ENCODE data around the gene SPG21. TPM values are rescaled to one million over a fixed set of nuclear protein-coding genes. Genes with fewer than 3 reads are reported as not detected.

SPG21 gene
- total RNA-seq, 1 donor from 2014 or later = 101 TPM

DNA sequence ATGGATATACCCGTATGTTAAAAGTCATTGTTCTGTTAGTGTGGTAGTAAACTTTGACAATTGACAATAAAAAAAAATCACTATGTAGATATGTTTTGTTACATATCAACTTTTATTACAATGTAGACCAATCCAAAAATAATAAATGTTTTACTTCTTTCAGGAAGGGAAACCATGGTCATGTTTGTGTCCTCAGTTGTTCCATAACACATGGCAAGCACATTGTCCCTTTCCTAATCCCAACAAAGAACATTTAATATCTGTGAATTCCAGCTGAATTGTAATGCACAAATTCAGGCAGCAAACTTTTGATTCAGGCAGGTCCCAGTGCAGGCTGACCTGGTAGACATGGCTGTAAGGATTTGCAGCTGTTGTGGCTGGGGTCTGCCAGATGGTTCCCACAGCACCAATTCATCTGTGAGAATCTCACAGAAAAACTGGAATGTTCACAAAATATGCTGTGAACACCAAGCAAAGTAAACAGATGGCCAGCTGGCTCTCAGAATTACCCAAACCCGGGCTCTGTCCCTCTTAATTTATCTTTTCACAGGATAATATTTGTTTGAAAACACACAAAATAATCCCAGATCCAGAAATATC, 1.9 kb upstream of the SPG21 start:
- TF ChIP-seq, protein P1, sequence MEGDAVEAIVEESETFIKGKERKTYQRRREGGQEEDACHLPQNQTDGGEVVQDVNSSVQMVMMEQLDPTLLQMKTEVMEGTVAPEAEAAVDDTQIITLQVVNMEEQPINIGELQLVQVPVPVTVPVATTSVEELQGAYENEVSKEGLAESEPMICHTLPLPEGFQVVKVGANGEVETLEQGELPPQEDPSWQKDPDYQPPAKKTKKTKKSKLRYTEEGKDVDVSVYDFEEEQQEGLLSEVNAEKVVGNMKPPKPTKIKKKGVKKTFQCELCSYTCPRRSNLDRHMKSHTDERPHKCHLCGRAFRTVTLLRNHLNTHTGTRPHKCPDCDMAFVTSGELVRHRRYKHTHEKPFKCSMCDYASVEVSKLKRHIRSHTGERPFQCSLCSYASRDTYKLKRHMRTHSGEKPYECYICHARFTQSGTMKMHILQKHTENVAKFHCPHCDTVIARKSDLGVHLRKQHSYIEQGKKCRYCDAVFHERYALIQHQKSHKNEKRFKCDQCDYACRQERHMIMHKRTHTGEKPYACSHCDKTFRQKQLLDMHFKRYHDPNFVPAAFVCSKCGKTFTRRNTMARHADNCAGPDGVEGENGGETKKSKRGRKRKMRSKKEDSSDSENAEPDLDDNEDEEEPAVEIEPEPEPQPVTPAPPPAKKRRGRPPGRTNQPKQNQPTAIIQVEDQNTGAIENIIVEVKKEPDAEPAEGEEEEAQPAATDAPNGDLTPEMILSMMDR (IDR thresholded peaks at IDR 0.05; ENCODE audit: unreplicated experiment) = no peak
- peaks cover 5% of the 10 kb centered on the region for H3K36me3 Mint-ChIP-seq (ENCODE audit: insufficient read depth)
- H3K27ac Mint-ChIP-seq = no peak overlapping the region
- no peaks in the 10 kb centered on the region for H3K27me3 Mint-ChIP-seq
- no peaks in the 10 kb centered on the region for H3K9me3 Mint-ChIP-seq (ENCODE audit: low read depth)
- DNase-seq (ENCODE audit: low spot score, unreplicated experiment) = no peak
- peaks cover 18% of the 10 kb centered on the region for H3K4me1 Mint-ChIP-seq (ENCODE audit: low read depth)
- no peak overlapping the region for H3K4me3 Mint-ChIP-seq (ENCODE audit: low read depth)

DNA sequence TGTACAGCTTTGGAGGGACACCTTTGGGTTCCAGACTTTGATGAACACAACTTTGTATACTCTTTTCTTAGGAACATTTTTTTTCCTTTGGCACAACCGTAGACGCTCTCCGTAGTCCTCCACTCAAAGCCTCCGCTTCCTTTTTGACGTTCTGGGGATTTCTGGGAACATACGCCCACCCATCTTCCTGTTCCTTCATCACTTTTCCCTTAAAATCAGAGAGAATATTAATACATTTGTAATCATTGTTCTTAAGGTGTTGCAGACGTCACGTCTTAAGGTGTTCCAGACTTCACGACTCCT, 405 bp upstream of the SPG21 start:
- Mint-ChIP-seq H3K4me1 (ENCODE audit: low read depth) (peaks cover 19% of the 10 kb centered on the region), H3K27ac (peak overlapping the region; percentile 95), H3K9me3 (ENCODE audit: low read depth) (no peaks in the 10 kb centered on the region), H3K27me3 (no peaks in the 10 kb centered on the region), H3K36me3 (ENCODE audit: insufficient read depth) (peaks cover 8% of the 10 kb centered on the region), H3K4me3 (ENCODE audit: low read depth) (peak overlapping the region; percentile 98)
- DNase-seq (ENCODE audit: low spot score, unreplicated experiment) = no peak
- TF ChIP-seq, protein P1 (IDR thresholded peaks at IDR 0.05; ENCODE audit: unreplicated experiment) = no peak

DNA sequence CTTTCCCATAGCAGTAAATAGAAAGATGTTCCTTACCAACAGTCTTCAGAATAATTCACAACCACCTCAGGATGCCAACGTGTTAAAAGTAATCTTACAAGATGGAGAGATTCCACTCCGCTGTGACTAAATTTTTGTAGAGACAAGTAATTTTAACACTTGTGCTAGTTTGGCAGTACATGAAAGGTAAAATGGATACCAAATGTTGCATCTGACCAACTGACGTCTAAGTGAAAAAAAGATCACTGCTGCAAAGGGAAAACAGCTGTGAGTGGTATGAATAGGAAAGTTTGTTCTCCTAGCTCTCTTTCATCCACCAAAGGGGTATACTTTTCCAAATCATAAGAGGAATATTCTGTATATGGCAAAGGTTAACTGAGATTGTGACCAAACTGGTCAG, 2.6 kb downstream of the SPG21 start:
- H3K27ac Mint-ChIP-seq = no peak overlapping the region
- H3K27me3 Mint-ChIP-seq = no peaks in the 10 kb centered on the region

DNA sequence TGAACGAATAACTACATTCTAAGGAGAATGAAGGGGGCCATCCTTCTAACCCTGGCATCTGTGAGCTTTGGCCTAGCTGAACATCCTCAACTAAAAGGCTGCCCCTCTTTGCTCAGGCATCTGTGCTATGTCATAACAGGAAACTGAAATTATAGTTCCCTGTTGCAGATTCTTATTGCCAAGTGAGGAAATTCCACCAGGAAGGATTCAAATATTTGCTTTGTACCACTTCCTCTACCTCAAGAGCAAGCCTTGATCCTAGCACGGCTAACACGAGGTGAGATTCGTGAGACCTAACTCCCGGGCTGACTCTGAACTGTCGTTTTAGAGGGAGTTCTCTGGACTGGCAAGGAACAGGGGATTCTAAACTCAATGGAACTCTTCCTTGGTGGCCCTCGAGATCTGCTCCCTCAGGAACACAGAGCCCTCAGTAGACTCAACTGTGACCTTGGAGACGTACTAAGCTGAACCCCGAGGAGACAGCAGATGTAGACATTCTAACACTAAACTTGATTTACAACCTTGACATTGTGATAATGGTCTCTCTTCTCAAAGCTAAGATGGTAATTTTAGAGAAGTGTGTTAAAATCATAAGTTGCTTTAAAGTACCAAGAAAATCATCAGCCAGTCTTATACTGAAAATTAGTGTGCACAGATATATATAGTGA, 4.2 kb downstream of the SPG21 start:
- Mint-ChIP-seq H3K27ac (peak overlapping the region; percentile 14), H3K9me3 (ENCODE audit: low read depth) (no peaks in the 10 kb centered on the region), H3K36me3 (ENCODE audit: insufficient read depth) (peaks cover 11% of the 10 kb centered on the region), H3K4me1 (ENCODE audit: low read depth) (peaks cover 17% of the 10 kb centered on the region), H3K4me3 (ENCODE audit: low read depth) (no peak overlapping the region), H3K27me3 (no peaks in the 10 kb centered on the region)
- no peak for DNase-seq (ENCODE audit: low spot score, unreplicated experiment)
- TF ChIP-seq, protein P1 (IDR thresholded peaks at IDR 0.05; ENCODE audit: unreplicated experiment) = no peak

More for the DNA sequence above, 2.6 kb downstream of the SPG21 start:
- TF ChIP-seq, protein P1 (IDR thresholded peaks at IDR 0.05; ENCODE audit: unreplicated experiment) = no peak
- Mint-ChIP-seq H3K4me1 (ENCODE audit: low read depth) (peaks cover 19% of the 10 kb centered on the region), H3K36me3 (ENCODE audit: insufficient read depth) (peaks cover 9% of the 10 kb centered on the region), H3K9me3 (ENCODE audit: low read depth) (no peaks in the 10 kb centered on the region), H3K4me3 (ENCODE audit: low read depth) (peak overlapping the region; percentile 26)
- DNase-seq (ENCODE audit: low spot score, unreplicated experiment) = no peak

DNA sequence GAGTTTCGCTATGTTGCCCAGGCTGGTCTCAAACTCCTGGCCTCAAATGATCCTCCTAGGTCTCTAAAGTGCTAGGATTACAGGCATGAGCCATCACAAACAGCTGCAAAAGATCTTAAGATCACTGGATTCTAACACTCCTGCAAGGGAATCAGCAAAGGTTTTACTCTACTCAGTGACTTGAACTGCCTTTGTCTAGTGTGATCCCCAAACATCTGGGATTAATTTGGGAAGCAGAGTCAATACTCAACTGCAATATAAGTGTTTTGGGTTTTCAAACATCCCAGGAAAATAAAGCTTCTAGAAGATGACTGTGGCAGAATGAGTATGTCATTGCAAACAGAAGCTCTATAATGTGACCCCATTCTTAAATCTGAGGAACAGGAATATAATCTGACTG, 7.2 kb downstream of the SPG21 start:
- no peak for DNase-seq (ENCODE audit: low spot score, unreplicated experiment)
- H3K36me3 Mint-ChIP-seq (ENCODE audit: insufficient read depth) = peaks cover 21% of the 10 kb centered on the region

More for the DNA sequence above, 7.2 kb downstream of the SPG21 start:
- TF ChIP-seq, protein P1 (IDR thresholded peaks at IDR 0.05; ENCODE audit: unreplicated experiment) = no peak
- Mint-ChIP-seq H3K27me3 (no peaks in the 10 kb centered on the region), H3K4me1 (ENCODE audit: low read depth) (peaks cover 7% of the 10 kb centered on the region), H3K27ac (no peak overlapping the region), H3K9me3 (ENCODE audit: low read depth) (no peaks in the 10 kb centered on the region), H3K4me3 (ENCODE audit: low read depth) (no peak overlapping the region)

Measured in progenitor cell of endocrine pancreas (in vitro differentiated cells).